HEK293 (cell line): ENCODE measurements around the gene CHI3L2.

Experiments used
- ZNF423 ChIP-seq: fragments of 450-650 bp; formaldehyde crosslinking; IDR thresholded peaks from 2 replicates; pipeline ENCODE4 v1.5.1; 2016; ENCODE audit warnings: missing biosample characterization, missing genetic modification characterization
- TF ChIP-seq, protein P1 (sequence below): fragments of 450-650 bp; formaldehyde crosslinking; IDR thresholded peaks from 2 replicates; pipeline ENCODE4 v1.5.1; 2016; ENCODE audit warnings: missing biosample characterization, missing genetic modification characterization

DNA sequence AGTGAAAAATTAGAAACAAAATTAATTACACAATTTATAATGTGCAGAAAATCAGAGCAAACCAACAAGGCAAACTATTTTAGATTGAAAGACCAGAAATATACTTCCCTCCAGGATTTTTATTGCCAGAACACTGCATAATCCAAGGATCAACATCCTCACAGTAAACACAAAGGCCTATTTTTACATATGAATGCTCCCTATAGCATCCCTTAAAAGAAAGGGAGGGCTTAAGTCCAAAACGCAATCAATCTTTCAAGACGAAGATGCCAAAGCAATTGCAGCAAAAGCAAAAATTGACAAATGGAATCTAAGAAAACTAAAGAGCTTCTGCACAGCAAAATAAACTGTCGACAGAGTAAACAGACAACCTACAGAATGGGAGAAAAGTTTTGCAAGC is 44.6 kb downstream of the CHI3L2 start:
- TF ChIP-seq ZNF423 (tag by site-specific recombination), result no peak
- TF ChIP-seq, protein P1, sequence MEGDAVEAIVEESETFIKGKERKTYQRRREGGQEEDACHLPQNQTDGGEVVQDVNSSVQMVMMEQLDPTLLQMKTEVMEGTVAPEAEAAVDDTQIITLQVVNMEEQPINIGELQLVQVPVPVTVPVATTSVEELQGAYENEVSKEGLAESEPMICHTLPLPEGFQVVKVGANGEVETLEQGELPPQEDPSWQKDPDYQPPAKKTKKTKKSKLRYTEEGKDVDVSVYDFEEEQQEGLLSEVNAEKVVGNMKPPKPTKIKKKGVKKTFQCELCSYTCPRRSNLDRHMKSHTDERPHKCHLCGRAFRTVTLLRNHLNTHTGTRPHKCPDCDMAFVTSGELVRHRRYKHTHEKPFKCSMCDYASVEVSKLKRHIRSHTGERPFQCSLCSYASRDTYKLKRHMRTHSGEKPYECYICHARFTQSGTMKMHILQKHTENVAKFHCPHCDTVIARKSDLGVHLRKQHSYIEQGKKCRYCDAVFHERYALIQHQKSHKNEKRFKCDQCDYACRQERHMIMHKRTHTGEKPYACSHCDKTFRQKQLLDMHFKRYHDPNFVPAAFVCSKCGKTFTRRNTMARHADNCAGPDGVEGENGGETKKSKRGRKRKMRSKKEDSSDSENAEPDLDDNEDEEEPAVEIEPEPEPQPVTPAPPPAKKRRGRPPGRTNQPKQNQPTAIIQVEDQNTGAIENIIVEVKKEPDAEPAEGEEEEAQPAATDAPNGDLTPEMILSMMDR (tag by site-specific recombination), result no peak
